GM12875 (cell line): ENCODE data around the gene GMPS.
"Not testable (repeated sequence)": the region's sequence is repeated elsewhere in the genome, so short reads cannot be mapped to it uniquely, and the experiment has no call there.

Experiments
- H3K4me3 ChIP-seq: one replicate; pipeline ENCODE4 v1.5.1; 2011; ENCODE audit warnings: low read depth, low read length, control low read depth
- CTCF ChIP-seq: IDR thresholded peaks from 2 replicates; pipeline ENCODE4 v1.5.1; 2011; ENCODE audit warnings: low read depth, mild to moderate bottlenecking, control low read depth, inconsistent platforms, low read length, moderate library complexity, borderline replicate concordance; ENCODE audit not compliant: insufficient read depth

The GMPS gene

GRCh38 chr3:155960060-155960459, 89.6 kb downstream of the GMPS start:
- H3K4me3 ChIP-seq, result no peak overlapping the region
- no peak for TF ChIP-seq CTCF

- not testable (repeated sequence) for H3K4me3 ChIP-seq
These were observed 90.6 kb downstream of the GMPS start for GRCh38 chr3:155961044-155961443.

GRCh38 chr3:155963570-155963969, 93.1 kb downstream of the GMPS start:
- H3K4me3 ChIP-seq, result no peak overlapping the region
- TF ChIP-seq CTCF, result no peak

- TF ChIP-seq CTCF, result no peak
- H3K4me3 ChIP-seq, result no peak overlapping the region
These were observed 99.9 kb downstream of the GMPS start for GRCh38 chr3:155970398-155970797.

GRCh38 chr3:155972885-155973584, 102.6 kb downstream of the GMPS start:
- no peak for TF ChIP-seq CTCF
- H3K4me3 ChIP-seq, result no peak overlapping the region

- no peak overlapping the region for H3K4me3 ChIP-seq
- no peak for TF ChIP-seq CTCF
These were observed 107.9 kb downstream of the GMPS start for GRCh38 chr3:155978324-155978723.

GRCh38 chr3:155979746-155980145, 109.3 kb downstream of the GMPS start:
- no peak for TF ChIP-seq CTCF
- no peak overlapping the region for H3K4me3 ChIP-seq

- H3K4me3 ChIP-seq, result no peak overlapping the region
- no peak for TF ChIP-seq CTCF
These were observed 111.2 kb downstream of the GMPS start for GRCh38 chr3:155981669-155982068.
